C1 segment of cervical spinal cord (tissue), 14 donors: ENCODE data around the gene KCNJ9.
"Not testable (repeated sequence)": the region's sequence is repeated elsewhere in the genome, so short reads cannot be mapped to it uniquely, and the experiment has no call there.

Experiments used
- DNase-seq, 14 donors: peaks; one replicate each; lab custom pipeline; 2025; lab: John Stamatoyannopoulos, UW

The KCNJ9 gene

GRCh38 chr1:160101717-160102522, 20.6 kb downstream of the KCNJ9 start:
- DNase-seq: peak in 3 of 14 donors; percentile 35 to 55 (median 50)

GRCh38 chr1:160103658-160104408, 22.5 kb downstream of the KCNJ9 start:
- peak in 4 of 14 donors; percentile 16 to 80 (median 47) for DNase-seq

GRCh38 chr1:160104486-160104885, 23.1 kb downstream of the KCNJ9 start:
- peak in 3 of 14 donors; percentile 10 to 75 (median 28) for DNase-seq

DNA sequence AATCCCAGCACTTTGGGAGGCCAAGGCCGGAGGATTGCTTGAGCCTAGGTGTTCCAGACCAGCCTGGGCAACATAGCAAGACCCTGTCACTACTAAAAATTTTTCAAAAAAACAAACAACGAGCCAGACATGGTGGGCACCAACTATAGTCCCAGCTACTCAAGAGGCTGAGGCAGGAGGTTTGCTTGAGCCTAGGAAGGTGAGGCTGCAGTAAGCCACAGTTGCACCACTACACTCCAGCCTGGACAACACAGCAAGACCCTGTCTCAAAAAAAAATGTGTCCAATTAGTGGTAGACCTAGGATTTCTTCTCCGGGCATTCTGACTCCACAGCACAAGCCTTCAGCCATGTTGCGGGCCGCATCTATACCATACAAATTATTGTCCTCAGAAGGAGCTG, 23.8 kb downstream of the KCNJ9 start:
- DNase-seq: no peak

DNA sequence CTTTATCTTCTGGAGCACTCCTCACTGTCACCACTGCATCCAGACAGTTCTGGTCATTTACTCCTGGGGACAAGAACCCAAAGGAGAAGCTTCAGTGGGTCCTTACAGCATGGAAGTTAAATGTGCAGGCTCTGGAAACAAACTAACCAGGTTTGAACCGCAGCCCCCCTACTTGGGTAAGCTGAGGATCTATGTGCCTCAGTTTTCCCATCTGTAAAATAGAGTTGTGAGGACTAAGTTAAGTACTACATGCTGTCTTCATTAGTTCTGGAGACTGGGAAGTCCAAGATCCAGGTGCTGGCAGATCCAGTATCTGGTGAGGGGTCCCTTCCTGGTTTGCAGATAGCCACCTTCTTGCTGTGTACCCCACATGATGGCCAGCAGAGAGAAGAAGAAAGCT, 26.2 kb downstream of the KCNJ9 start:
- DNase-seq: no peak

- peak in 1 of 14 donors; percentile 16 for DNase-seq
These were observed 27.7 kb downstream of the KCNJ9 start for GRCh38 chr1:160108888-160109662.

GRCh38 chr1:160109686-160110085, 28.3 kb downstream of the KCNJ9 start:
- DNase-seq: no peak

DNA sequence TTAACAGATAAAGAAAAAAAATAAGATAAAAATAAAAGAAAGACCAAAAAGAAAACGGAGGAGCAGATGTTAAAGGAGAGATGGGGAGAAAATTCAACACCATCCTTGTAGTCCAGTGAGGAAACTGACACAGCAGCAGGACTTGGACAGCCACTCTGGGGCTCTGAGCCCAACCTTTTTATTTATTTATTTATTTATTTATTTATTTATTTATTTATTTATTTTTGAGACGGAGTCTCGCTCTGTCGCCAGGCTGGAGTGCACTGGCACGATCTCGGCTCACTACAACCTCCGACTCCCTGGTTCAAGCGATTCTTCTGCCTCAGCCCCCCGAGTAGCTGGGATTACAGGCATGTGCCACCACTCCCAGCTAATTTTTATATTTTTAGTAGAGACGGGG, 30.1 kb downstream of the KCNJ9 start:
- DNase-seq: not testable (repeated sequence)

GRCh38 chr1:160112357-160112756, 31.0 kb downstream of the KCNJ9 start:
- peak in 2 of 14 donors; percentile 17 to 24 for DNase-seq

DNA sequence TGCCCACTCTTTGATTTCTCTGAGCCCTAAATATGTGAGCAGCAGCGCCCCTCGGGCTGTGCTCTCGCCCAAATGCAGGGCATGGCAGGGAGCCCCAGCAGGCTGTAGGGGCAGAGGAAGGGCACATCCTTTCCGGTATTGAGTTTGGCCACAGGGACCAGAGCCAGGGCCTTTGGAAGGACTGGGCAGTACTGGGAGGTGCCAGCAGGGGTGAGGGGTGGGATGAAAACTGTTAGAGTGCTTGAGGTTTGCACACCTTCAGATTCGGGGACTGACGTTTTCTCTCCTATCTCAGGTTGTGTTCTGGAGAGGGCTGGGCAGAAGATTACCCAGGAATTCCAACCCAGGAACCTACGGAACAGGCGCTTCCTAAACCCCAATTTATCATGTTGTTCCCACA, 32.1 kb downstream of the KCNJ9 start:
- peak in 1 of 14 donors; percentile 25 for DNase-seq

DNA sequence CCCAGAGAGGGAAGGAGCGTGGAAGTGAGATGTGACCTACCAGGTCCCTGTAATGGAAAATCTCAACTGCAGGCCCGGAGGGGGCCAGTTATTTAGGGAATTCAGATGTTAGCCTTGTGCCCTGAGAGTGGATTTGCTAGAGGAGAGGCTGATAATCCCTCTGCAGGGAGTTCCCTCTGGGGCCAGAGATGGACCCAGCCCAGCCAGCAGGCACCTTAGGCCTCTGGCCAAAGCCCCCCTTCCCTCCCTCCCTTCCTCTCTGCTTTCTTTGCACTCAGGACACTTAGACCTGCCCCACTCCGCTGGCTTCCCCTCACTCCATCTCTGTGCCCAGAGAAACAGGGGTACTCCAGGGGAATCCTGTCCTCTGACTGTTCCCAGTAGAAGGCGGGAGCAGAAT, 32.7 kb downstream of the KCNJ9 start:
- DNase-seq: peak in 7 of 14 donors; percentile 16 to 60 (median 49)

- peak in 8 of 14 donors; percentile 5 to 70 (median 40) for DNase-seq
These were observed 34.4 kb downstream of the KCNJ9 start, which contains the start of gene ATP1A2 for GRCh38 chr1:160115545-160116282. TSS of gene ATP1A2 (plus strand) at chr1:160115759. CDS start at chr1:160115862, 103 bp downstream.

DNA sequence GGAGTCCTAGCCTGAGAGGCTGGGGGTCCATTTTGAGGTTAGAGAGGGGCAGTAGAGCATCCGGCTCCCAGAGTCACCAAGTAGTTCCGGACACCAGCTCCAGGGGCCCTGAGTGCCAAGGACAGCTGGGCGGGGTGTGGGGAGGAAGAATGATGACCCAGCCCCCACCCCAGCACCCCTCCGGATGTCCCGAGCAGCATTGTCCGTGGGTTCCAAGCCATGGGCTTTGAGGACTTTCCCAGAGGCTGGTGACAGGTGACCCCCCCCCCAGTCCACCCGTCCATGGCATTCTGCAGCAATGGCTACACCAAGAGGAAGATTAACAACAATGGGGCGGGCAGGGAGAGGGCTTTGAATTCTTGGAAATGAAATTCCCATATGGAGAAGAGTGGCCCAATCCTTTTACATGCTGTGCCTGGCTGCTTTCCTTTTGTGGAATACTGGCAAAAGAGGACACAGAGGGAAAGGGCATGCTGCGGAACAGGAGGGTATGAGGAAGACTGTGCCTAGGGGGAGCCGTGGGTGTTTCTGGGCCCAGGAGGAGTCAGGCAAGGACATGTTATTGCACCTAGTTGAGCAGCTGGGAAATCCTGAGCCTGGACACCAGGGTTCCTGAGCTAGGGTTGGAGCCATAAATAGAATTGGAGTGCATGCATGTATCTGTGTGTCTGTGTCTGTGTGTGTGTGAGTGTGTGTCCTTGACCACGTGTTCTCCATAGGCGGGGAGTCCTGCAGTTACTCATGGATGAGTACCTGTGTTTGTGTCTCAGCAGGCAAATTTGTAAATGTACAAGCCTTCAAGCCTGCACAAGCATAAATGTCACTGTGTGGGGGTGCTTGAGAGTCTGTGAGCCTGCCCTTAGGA, 35.2 kb downstream of the KCNJ9 start:
- DNase-seq: peak in 6 of 14 donors; percentile 9 to 97 (median 38)

GRCh38 chr1:160117300-160117699, 36.0 kb downstream of the KCNJ9 start:
- peak in 1 of 14 donors; percentile 48 for DNase-seq

GRCh38 chr1:160117709-160118183, 36.4 kb downstream of the KCNJ9 start:
- DNase-seq: peak in 11 of 14 donors; percentile 40 to 91 (median 84)

DNA sequence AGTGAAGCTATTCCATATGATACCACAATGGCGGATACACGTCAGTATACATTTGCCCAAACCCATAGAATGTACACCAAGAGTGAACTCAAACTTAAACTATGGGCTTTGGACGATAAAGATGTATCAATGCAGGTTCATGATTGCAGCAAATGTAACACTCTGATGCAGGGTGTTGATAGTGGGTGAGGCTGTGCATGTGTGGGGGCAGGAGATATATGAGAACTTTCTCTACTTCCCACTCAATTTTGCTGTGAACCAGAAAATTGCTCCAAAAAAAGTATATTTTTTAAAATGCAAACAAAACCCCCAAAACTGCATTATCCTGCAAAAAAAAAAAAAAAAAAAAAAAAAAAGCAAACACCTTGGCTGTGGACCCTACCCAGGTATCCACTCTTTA, 37.6 kb downstream of the KCNJ9 start:
- DNase-seq: no peak

GRCh38 chr1:160120797-160121196, 39.5 kb downstream of the KCNJ9 start:
- no peak for DNase-seq

DNA sequence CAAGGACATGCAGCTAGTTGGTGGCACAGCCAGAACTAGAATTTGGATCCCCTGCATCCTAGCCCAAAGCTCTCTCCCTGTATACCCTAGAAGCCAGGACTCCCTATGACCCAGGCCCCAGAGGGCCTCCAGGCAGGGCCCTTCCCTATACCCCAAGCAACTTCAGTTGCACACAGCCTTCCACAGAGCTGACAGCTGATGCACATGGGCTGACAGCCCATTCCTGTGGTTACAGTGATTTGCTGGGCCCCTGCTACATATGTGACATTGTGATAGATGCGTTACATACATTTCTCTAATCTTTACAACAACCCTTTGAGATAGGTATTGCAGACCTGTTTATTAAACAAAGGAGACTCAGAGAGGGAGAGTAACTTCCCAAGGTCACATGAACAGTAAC, 40.0 kb downstream of the KCNJ9 start:
- no peak for DNase-seq

- no peak for DNase-seq
These were observed 41.7 kb downstream of the KCNJ9 start for GRCh38 chr1:160122978-160123495.

DNA sequence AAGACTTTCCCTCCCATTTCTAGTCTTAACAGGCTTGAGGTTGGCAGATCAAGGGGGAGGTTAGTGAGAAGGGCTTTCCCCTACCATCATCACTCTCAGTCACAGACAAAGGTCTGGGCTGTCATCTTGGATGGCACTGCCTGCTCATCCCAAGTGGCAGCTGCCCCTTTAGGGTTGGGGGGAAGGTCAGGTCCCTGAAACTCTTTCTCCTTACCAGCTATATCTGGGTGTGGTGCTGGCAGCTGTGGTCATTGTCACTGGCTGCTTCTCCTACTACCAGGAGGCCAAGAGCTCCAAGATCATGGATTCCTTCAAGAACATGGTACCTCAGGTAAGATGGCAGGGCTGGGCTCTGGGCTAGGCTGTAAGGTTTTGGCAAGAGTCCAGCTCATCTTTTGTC, 42.4 kb downstream of the KCNJ9 start:
- no peak for DNase-seq
